IPS-18c (cell line): Measurements from ENCODE around the gene ACOT11.
"Not testable (repeated sequence)": the region's sequence is repeated elsewhere in the genome, so short reads cannot be mapped to it uniquely, and the experiment has no call there.

Experiments
- H3K4me3 ChIP-seq: 2 replicates; pipeline ENCODE4 v1.7.0; 2013; ENCODE audit warnings: low read depth, mild to moderate bottlenecking, low read length, moderate library complexity; ENCODE audit not compliant: insufficient read depth
- H3K9me3 ChIP-seq: one replicate; pipeline ENCODE4 v1.6.1; 2013; ENCODE audit warnings: mild to moderate bottlenecking, low read length, moderate library complexity; ENCODE audit not compliant: control insufficient read depth, insufficient read depth

ACOT11 gene

GRCh38 chr1:54526565-54526964 lies 21.5 kb upstream of the ACOT11 start:
- H3K4me3 ChIP-seq, H3K9me3 ChIP-seq: not testable (repeated sequence)

- Histone ChIP-seq H3K9me3 (peaks cover 4% of the 10 kb centered on the region), H3K4me3 (no peak overlapping the region)
Observed at GRCh38 chr1:54528613-54529012, 19.4 kb upstream of the ACOT11 start.

GRCh38 chr1:54532033-54532432 lies 16.0 kb upstream of the ACOT11 start:
- Histone ChIP-seq H3K4me3 (no peak overlapping the region), H3K9me3 (peaks cover 4% of the 10 kb centered on the region)

GRCh38 chr1:54536656-54537055 lies 11.4 kb upstream of the ACOT11 start:
- H3K9me3 ChIP-seq, H3K4me3 ChIP-seq: not testable (repeated sequence)

GRCh38 chr1:54537611-54538010 lies 10.4 kb upstream of the ACOT11 start:
- H3K9me3 ChIP-seq: no peaks in the 10 kb centered on the region

GRCh38 chr1:54538538-54538937 lies 9.5 kb upstream of the ACOT11 start:
- Histone ChIP-seq H3K4me3 (no peak overlapping the region), H3K9me3 (no peaks in the 10 kb centered on the region)

More at GRCh38 chr1:54537611-54538010, 10.4 kb upstream of the ACOT11 start:
- H3K4me3 ChIP-seq: no peak overlapping the region

- no peak overlapping the region for H3K4me3 ChIP-seq
- no peaks in the 10 kb centered on the region for H3K9me3 ChIP-seq
Observed at GRCh38 chr1:54540582-54541295, 7.3 kb upstream of the ACOT11 start.

- Histone ChIP-seq H3K4me3 (peak overlapping the region; percentile 66), H3K9me3 (no peaks in the 10 kb centered on the region)
Observed at GRCh38 chr1:54542120-54542961, 5.7 kb upstream of the ACOT11 start.

GRCh38 chr1:54542962-54543539 lies 5.0 kb upstream of the ACOT11 start:
- no peaks in the 10 kb centered on the region for H3K9me3 ChIP-seq
- peak overlapping the region; percentile 66 for H3K4me3 ChIP-seq

- Histone ChIP-seq H3K9me3 (no peaks in the 10 kb centered on the region), H3K4me3 (no peak overlapping the region)
Observed at GRCh38 chr1:54543729-54544496, 4.1 kb upstream of the ACOT11 start.

GRCh38 chr1:54545916-54546635 lies 2.0 kb upstream of the ACOT11 start:
- no peaks in the 10 kb centered on the region for H3K9me3 ChIP-seq
- H3K4me3 ChIP-seq: no peak overlapping the region

- Histone ChIP-seq H3K4me3 (no peak overlapping the region), H3K9me3 (no peaks in the 10 kb centered on the region)
Observed at GRCh38 chr1:54546651-54547401, 1.2 kb upstream of the ACOT11 start.

GRCh38 chr1:54548389-54549044 lies 489 bp downstream of the ACOT11 start:
- no peaks in the 10 kb centered on the region for H3K9me3 ChIP-seq
- H3K4me3 ChIP-seq: no peak overlapping the region

GRCh38 chr1:54549181-54549924 lies 1.3 kb downstream of the ACOT11 start:
- no peak overlapping the region for H3K4me3 ChIP-seq
- no peaks in the 10 kb centered on the region for H3K9me3 ChIP-seq

GRCh38 chr1:54551891-54552290 lies 3.9 kb downstream of the ACOT11 start:
- H3K4me3 ChIP-seq: no peak overlapping the region

More at GRCh38 chr1:54551891-54552290, 3.9 kb downstream of the ACOT11 start:
- H3K9me3 ChIP-seq: no peaks in the 10 kb centered on the region
